ENCODE measurements around the gene GTSE1.

The GTSE1 gene

GRCh38 chr22:46346680-46347405 lies 50.2 kb downstream of the GTSE1 start:
- peaks cover 8% of the 10 kb centered on the region for H3K36me3 ChIP-seq (ENCODE audit: control insufficient read depth, insufficient read depth, low read length)
- no peaks in the 10 kb centered on the region for H3K4me1 ChIP-seq (ENCODE audit: control insufficient read depth, insufficient read depth, low read length)
- H3K9ac ChIP-seq (ENCODE audit: low read length), result no peak overlapping the region

GRCh38 chr22:46347646-46348045 lies 51.0 kb downstream of the GTSE1 start:
- H3K4me3 ChIP-seq (ENCODE audit: low read length), result no peak overlapping the region
- no peak overlapping the region for H3K9ac ChIP-seq (ENCODE audit: low read length)
- H3K36me3 ChIP-seq (ENCODE audit: control insufficient read depth, insufficient read depth, low read length), result peaks cover 8% of the 10 kb centered on the region
- no peaks in the 10 kb centered on the region for H3K27me3 ChIP-seq (ENCODE audit: control insufficient read depth, insufficient read depth, low read length)
- H3K9me3 ChIP-seq (ENCODE audit: control insufficient read depth, low read length), result no peaks in the 10 kb centered on the region
- no peaks in the 10 kb centered on the region for H3K4me1 ChIP-seq (ENCODE audit: control insufficient read depth, insufficient read depth, low read length)

More at GRCh38 chr22:46346680-46347405, 50.2 kb downstream of the GTSE1 start:
- no peak overlapping the region for H3K4me3 ChIP-seq (ENCODE audit: low read length)
- H3K27me3 ChIP-seq (ENCODE audit: control insufficient read depth, insufficient read depth, low read length), result no peaks in the 10 kb centered on the region
- H3K9me3 ChIP-seq (ENCODE audit: control insufficient read depth, low read length), result no peaks in the 10 kb centered on the region

- Histone ChIP-seq H3K27me3 (ENCODE audit: control insufficient read depth, insufficient read depth, low read length) (no peaks in the 10 kb centered on the region), H3K36me3 (ENCODE audit: control insufficient read depth, insufficient read depth, low read length) (peaks cover 11% of the 10 kb centered on the region), H3K4me1 (ENCODE audit: control insufficient read depth, insufficient read depth, low read length) (no peaks in the 10 kb centered on the region), H3K9me3 (ENCODE audit: control insufficient read depth, low read length) (no peaks in the 10 kb centered on the region), H3K4me3 (ENCODE audit: low read length) (no peak overlapping the region), H3K9ac (ENCODE audit: low read length) (no peak overlapping the region)
Observed at GRCh38 chr22:46348099-46348695, 51.5 kb downstream of the GTSE1 start.

GRCh38 chr22:46349238-46349637 lies 52.6 kb downstream of the GTSE1 start:
- no peak overlapping the region for H3K4me3 ChIP-seq (ENCODE audit: low read length)
- no peaks in the 10 kb centered on the region for H3K9me3 ChIP-seq (ENCODE audit: control insufficient read depth, low read length)
- no peaks in the 10 kb centered on the region for H3K4me1 ChIP-seq (ENCODE audit: control insufficient read depth, insufficient read depth, low read length)
- H3K36me3 ChIP-seq (ENCODE audit: control insufficient read depth, insufficient read depth, low read length), result peaks cover 15% of the 10 kb centered on the region
- H3K9ac ChIP-seq (ENCODE audit: low read length), result no peak overlapping the region
- H3K27me3 ChIP-seq (ENCODE audit: control insufficient read depth, insufficient read depth, low read length), result no peaks in the 10 kb centered on the region

GRCh38 chr22:46349681-46350080 lies 53.0 kb downstream of the GTSE1 start:
- Histone ChIP-seq H3K9me3 (ENCODE audit: control insufficient read depth, low read length) (no peaks in the 10 kb centered on the region), H3K4me3 (ENCODE audit: low read length) (no peak overlapping the region), H3K9ac (ENCODE audit: low read length) (no peak overlapping the region), H3K4me1 (ENCODE audit: control insufficient read depth, insufficient read depth, low read length) (no peaks in the 10 kb centered on the region), H3K36me3 (ENCODE audit: control insufficient read depth, insufficient read depth, low read length) (peaks cover 15% of the 10 kb centered on the region), H3K27me3 (ENCODE audit: control insufficient read depth, insufficient read depth, low read length) (no peaks in the 10 kb centered on the region)

- Histone ChIP-seq H3K4me3 (ENCODE audit: low read length) (no peak overlapping the region), H3K9ac (ENCODE audit: low read length) (no peak overlapping the region), H3K36me3 (ENCODE audit: control insufficient read depth, insufficient read depth, low read length) (peaks cover 15% of the 10 kb centered on the region), H3K27me3 (ENCODE audit: control insufficient read depth, insufficient read depth, low read length) (no peaks in the 10 kb centered on the region), H3K9me3 (ENCODE audit: control insufficient read depth, low read length) (no peaks in the 10 kb centered on the region), H3K4me1 (ENCODE audit: control insufficient read depth, insufficient read depth, low read length) (no peaks in the 10 kb centered on the region)
Observed at GRCh38 chr22:46350121-46350520, 53.5 kb downstream of the GTSE1 start.

GRCh38 chr22:46350646-46351045 lies 54.0 kb downstream of the GTSE1 start:
- Histone ChIP-seq H3K36me3 (ENCODE audit: control insufficient read depth, insufficient read depth, low read length) (peaks cover 15% of the 10 kb centered on the region), H3K9ac (ENCODE audit: low read length) (no peak overlapping the region), H3K4me1 (ENCODE audit: control insufficient read depth, insufficient read depth, low read length) (no peaks in the 10 kb centered on the region), H3K9me3 (ENCODE audit: control insufficient read depth, low read length) (no peaks in the 10 kb centered on the region), H3K27me3 (ENCODE audit: control insufficient read depth, insufficient read depth, low read length) (no peaks in the 10 kb centered on the region), H3K4me3 (ENCODE audit: low read length) (no peak overlapping the region)

GRCh38 chr22:46351131-46351735 lies 54.6 kb downstream of the GTSE1 start:
- Histone ChIP-seq H3K36me3 (ENCODE audit: control insufficient read depth, insufficient read depth, low read length) (peaks cover 13% of the 10 kb centered on the region), H3K27me3 (ENCODE audit: control insufficient read depth, insufficient read depth, low read length) (no peaks in the 10 kb centered on the region), H3K9me3 (ENCODE audit: control insufficient read depth, low read length) (no peaks in the 10 kb centered on the region), H3K9ac (ENCODE audit: low read length) (no peak overlapping the region), H3K4me3 (ENCODE audit: low read length) (no peak overlapping the region), H3K4me1 (ENCODE audit: control insufficient read depth, insufficient read depth, low read length) (no peaks in the 10 kb centered on the region)

- H3K9ac ChIP-seq (ENCODE audit: low read length), result no peak overlapping the region
- H3K4me1 ChIP-seq (ENCODE audit: control insufficient read depth, insufficient read depth, low read length), result no peaks in the 10 kb centered on the region
- no peaks in the 10 kb centered on the region for H3K9me3 ChIP-seq (ENCODE audit: control insufficient read depth, low read length)
- H3K36me3 ChIP-seq (ENCODE audit: control insufficient read depth, insufficient read depth, low read length), result peaks cover 8% of the 10 kb centered on the region
- no peaks in the 10 kb centered on the region for H3K27me3 ChIP-seq (ENCODE audit: control insufficient read depth, insufficient read depth, low read length)
- no peak overlapping the region for H3K4me3 ChIP-seq (ENCODE audit: low read length)
Observed at GRCh38 chr22:46351767-46352166, 55.1 kb downstream of the GTSE1 start.

- no peaks in the 10 kb centered on the region for H3K4me1 ChIP-seq (ENCODE audit: control insufficient read depth, insufficient read depth, low read length)
Observed at GRCh38 chr22:46352276-46352675, 55.6 kb downstream of the GTSE1 start.

GRCh38 chr22:46352691-46353386 lies 56.2 kb downstream of the GTSE1 start:
- H3K36me3 ChIP-seq (ENCODE audit: control insufficient read depth, insufficient read depth, low read length), result peaks cover 7% of the 10 kb centered on the region
- no peaks in the 10 kb centered on the region for H3K4me1 ChIP-seq (ENCODE audit: control insufficient read depth, insufficient read depth, low read length)
- no peaks in the 10 kb centered on the region for H3K9me3 ChIP-seq (ENCODE audit: control insufficient read depth, low read length)

More at GRCh38 chr22:46352276-46352675, 55.6 kb downstream of the GTSE1 start:
- Histone ChIP-seq H3K4me3 (ENCODE audit: low read length) (no peak overlapping the region), H3K9me3 (ENCODE audit: control insufficient read depth, low read length) (no peaks in the 10 kb centered on the region), H3K36me3 (ENCODE audit: control insufficient read depth, insufficient read depth, low read length) (peaks cover 7% of the 10 kb centered on the region), H3K27me3 (ENCODE audit: control insufficient read depth, insufficient read depth, low read length) (no peaks in the 10 kb centered on the region), H3K9ac (ENCODE audit: low read length) (no peak overlapping the region)

More at GRCh38 chr22:46352691-46353386, 56.2 kb downstream of the GTSE1 start:
- no peaks in the 10 kb centered on the region for H3K27me3 ChIP-seq (ENCODE audit: control insufficient read depth, insufficient read depth, low read length)
- H3K9ac ChIP-seq (ENCODE audit: low read length), result no peak overlapping the region
- no peak overlapping the region for H3K4me3 ChIP-seq (ENCODE audit: low read length)

Measured in mucosa of stomach (tissue), 1 donor.